ENCODE results near the gene SLC35F4. TPM values are rescaled to one million over a fixed set of nuclear protein-coding genes. Genes with fewer than 3 reads are reported as not detected.

Gene SLC35F4
- total and polyA plus RNA-seq, 10 of the 15 experiments (the other 5 are each of a cell fraction or from before 2014, with no cell fraction given): 0.06 to 0.30 TPM; not detected in 8

DNA sequence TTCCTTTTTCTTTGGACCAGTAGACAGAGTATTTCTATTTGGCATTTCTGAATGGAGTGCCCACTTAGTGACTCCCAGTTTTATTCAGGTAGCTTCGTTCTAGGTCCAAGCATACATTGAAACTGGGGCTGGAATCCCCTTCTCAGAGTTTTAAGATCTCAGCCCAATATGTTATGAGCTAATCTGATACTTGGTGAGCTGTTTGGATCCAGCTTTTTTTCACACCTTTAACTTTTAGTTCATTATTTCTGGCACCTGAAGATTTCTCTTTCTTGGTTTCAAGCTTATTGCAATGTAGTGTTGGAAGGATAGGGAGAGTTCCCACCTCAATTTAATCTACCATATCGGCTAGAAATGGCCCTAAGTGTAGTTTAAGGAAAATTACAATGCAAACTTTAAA lies 318.8 kb downstream of the SLC35F4 start (continued):
- TF ChIP-seq, protein P1, sequence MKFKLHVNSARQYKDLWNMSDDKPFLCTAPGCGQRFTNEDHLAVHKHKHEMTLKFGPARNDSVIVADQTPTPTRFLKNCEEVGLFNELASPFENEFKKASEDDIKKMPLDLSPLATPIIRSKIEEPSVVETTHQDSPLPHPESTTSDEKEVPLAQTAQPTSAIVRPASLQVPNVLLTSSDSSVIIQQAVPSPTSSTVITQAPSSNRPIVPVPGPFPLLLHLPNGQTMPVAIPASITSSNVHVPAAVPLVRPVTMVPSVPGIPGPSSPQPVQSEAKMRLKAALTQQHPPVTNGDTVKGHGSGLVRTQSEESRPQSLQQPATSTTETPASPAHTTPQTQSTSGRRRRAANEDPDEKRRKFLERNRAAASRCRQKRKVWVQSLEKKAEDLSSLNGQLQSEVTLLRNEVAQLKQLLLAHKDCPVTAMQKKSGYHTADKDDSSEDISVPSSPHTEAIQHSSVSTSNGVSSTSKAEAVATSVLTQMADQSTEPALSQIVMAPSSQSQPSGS (IDR thresholded peaks at IDR 0.05; ENCODE audit: low read length): no peak
- TF ChIP-seq FOS (IDR thresholded peaks at IDR 0.05; ENCODE audit: borderline replicate concordance, extremely low read depth, insufficient read length) (no peak), ZNF24 (IDR thresholded peaks at IDR 0.05) (no peak), IKZF2 (IDR thresholded peaks at IDR 0.05) (peak; percentile 45 to 48; a peak in 3 of 4 replicates), BHLHE40 (IDR thresholded peaks at IDR 0.05; ENCODE audit: borderline replicate concordance in 1 of 2, low read depth in 2 of 2, low read length in 1 of 2) (0 out of 4 replicates have a peak, but pooled peaks of 1 of the 2 experiments have one; percentile 4), JUND (IDR thresholded peaks at IDR 0.05; ENCODE audit: low read depth, low read length) (no peak), IKZF1 (conservative IDR thresholded peaks at IDR 0.05) (peak; percentile 53; the same call in 1 of the 2 replicates), ZBED1 (IDR thresholded peaks at IDR 0.05; ENCODE audit: borderline replicate concordance) (no peak), PML (IDR thresholded peaks at IDR 0.05; ENCODE audit: low read length) (no peak)
- TF ChIP-seq, protein P2, sequence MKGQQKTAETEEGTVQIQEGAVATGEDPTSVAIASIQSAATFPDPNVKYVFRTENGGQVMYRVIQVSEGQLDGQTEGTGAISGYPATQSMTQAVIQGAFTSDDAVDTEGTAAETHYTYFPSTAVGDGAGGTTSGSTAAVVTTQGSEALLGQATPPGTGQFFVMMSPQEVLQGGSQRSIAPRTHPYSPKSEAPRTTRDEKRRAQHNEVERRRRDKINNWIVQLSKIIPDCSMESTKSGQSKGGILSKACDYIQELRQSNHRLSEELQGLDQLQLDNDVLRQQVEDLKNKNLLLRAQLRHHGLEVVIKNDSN (IDR thresholded peaks at IDR 0.05; ENCODE audit: borderline replicate concordance, extremely low read length, insufficient read depth, low read depth, low read length): no peak

DNA sequence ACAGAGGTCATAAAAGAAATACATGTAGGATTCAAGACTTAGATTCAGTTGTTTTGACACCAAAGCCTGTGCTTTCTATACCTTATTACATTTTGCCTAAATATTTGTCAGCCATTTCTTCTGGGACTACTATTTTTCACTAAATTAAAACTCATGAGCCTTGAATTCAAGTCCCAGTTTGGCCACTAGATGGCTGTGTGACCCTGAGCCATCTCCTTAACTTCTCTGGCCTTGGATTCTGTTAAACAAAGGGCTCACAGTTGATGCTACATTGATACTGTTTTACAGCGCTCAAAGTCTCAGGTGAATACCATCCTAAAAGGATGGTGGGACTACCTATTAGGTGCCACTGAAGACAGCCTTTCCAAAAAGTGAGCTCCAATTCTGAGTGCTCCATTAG lies 332.7 kb downstream of the SLC35F4 start:
- no TSS peak for BruUV-seq (replicated peaks)
- CTCF ChIA-PET: interaction anchor here (0.6 to 4.8 kb wide), 15 partner anchors 13 to 539 kb away, joined by 3 to 54 read pairs (median 4); no protein-coding TSS in a partner anchor
- WGBS (ENCODE audit: insufficient coverage, insufficient replicate concordance, low lambda C conversion rate, missing lambda C conversion rate): 35% methylated on average over 1 of the region's 1 CpG
- no peak for TF ChIP-seq MYC (IDR thresholded peaks at IDR 0.05; ENCODE audit: insufficient read depth, insufficient read length, insufficient replicate concordance, low read length, severe bottlenecking)
- TF ChIP-seq NFIC (IDR thresholded peaks at IDR 0.05; ENCODE audit: low read depth, low read length): no peak
- TF ChIP-seq, protein P3, sequence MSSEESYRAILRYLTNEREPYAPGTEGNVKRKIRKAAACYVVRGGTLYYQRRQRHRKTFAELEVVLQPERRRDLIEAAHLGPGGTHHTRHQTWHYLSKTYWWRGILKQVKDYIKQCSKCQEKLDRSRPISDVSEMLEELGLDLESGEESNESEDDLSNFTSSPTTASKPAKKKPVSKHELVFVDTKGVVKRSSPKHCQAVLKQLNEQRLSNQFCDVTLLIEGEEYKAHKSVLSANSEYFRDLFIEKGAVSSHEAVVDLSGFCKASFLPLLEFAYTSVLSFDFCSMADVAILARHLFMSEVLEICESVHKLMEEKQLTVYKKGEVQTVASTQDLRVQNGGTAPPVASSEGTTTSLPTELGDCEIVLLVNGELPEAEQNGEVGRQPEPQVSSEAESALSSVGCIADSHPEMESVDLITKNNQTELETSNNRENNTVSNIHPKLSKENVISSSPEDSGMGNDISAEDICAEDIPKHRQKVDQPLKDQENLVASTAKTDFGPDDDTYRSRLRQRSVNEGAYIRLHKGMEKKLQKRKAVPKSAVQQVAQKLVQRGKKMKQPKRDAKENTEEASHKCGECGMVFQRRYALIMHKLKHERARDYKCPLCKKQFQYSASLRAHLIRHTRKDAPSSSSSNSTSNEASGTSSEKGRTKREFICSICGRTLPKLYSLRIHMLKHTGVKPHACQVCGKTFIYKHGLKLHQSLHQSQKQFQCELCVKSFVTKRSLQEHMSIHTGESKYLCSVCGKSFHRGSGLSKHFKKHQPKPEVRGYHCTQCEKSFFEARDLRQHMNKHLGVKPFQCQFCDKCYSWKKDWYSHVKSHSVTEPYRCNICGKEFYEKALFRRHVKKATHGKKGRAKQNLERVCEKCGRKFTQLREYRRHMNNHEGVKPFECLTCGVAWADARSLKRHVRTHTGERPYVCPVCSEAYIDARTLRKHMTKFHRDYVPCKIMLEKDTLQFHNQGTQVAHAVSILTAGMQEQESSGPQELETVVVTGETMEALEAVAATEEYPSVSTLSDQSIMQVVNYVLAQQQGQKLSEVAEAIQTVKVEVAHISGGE (CRISPR knock-in tag; IDR thresholded peaks at IDR 0.05): no peak
- TF ChIP-seq SMC3 (IDR thresholded peaks at IDR 0.05; ENCODE audit: borderline replicate concordance, low read length): peak; percentile 66; the same call in 1 of the 2 replicates

More for the DNA sequence above, 332.7 kb downstream of the SLC35F4 start:
- no peak overlapping the region for H2AFZ ChIP-seq (ENCODE audit: control insufficient read depth, low read depth, low read length)
- no peaks in the 10 kb centered on the region for H3K36me3 ChIP-seq (ENCODE audit: control insufficient read depth in 2 of 2, insufficient read depth in 2 of 2, low read length in 1 of 2)
- intact Hi-C loops (cut with micrococcal nuclease; ENCODE audit: unreplicated experiment) (loop anchor here (1.0 to 10.0 kb wide), 5 partner anchors 42 to 539 kb away; no protein-coding TSS in a partner anchor), in situ Hi-C loops (cut with MboI) (no loop called here)
- DNase-seq (ENCODE audit: low read depth, low spot score) (peak; percentile 31), ATAC-seq (peak; percentile 86), FAIRE-seq (no peak)
- no peak overlapping the region for H3K9ac ChIP-seq (ENCODE audit: control insufficient read depth, insufficient read depth, low read length)
- RAD21 ChIA-PET (ENCODE audit: unreplicated experiment): interaction anchor here (1.8 to 2.0 kb wide), 2 partner anchors 40 to 43 kb away, joined by 7 to 10 read pairs; no protein-coding TSS in a partner anchor
- H3K27ac ChIP-seq (ENCODE audit: control insufficient read depth, insufficient read depth): no peak overlapping the region
- no peaks in the 10 kb centered on the region for H3K79me2 ChIP-seq (ENCODE audit: control insufficient read depth, insufficient read depth, low read length)
- H3K4me2 ChIP-seq (ENCODE audit: control insufficient read depth, insufficient read depth): no peak overlapping the region
- H3K27me3 ChIP-seq (replicated peaks in 1 of 2; ENCODE audit: control insufficient read depth in 2 of 2, insufficient read depth in 2 of 2, low read length in 1 of 2): no peaks in the 10 kb centered on the region
- SMC1A ChIA-PET (ENCODE audit: uncharacterized antibody, unreplicated experiment): interaction anchor here (0.9 to 3.6 kb wide), 12 partner anchors 10 to 339 kb away, joined by 3 to 16 read pairs (median 4); no protein-coding TSS in a partner anchor
- no peaks in the 10 kb centered on the region for H3K9me3 ChIP-seq (replicated peaks; ENCODE audit: control insufficient read depth, insufficient read depth, low read length)
- no peak overlapping the region for H3K4me3 ChIP-seq
- no peaks in the 10 kb centered on the region for H3K4me1 ChIP-seq (ENCODE audit: control insufficient read depth, insufficient read depth, low read length)
- POLR2A ChIA-PET: no interaction called here
- H4K20me1 ChIP-seq (ENCODE audit: control insufficient read depth, insufficient read depth): no peaks in the 10 kb centered on the region
